ENCODE results near the gene MINDY4. TPM values are rescaled to one million over a fixed set of nuclear protein-coding genes. Genes with fewer than 3 reads are reported as not detected.

The MINDY4 gene
- 10 to 100 TPM in 3 of 4 donors, 1 to 10 TPM in 1; 8.4 to 31.1 (median 20.2) TPM for total RNA-seq

DNA sequence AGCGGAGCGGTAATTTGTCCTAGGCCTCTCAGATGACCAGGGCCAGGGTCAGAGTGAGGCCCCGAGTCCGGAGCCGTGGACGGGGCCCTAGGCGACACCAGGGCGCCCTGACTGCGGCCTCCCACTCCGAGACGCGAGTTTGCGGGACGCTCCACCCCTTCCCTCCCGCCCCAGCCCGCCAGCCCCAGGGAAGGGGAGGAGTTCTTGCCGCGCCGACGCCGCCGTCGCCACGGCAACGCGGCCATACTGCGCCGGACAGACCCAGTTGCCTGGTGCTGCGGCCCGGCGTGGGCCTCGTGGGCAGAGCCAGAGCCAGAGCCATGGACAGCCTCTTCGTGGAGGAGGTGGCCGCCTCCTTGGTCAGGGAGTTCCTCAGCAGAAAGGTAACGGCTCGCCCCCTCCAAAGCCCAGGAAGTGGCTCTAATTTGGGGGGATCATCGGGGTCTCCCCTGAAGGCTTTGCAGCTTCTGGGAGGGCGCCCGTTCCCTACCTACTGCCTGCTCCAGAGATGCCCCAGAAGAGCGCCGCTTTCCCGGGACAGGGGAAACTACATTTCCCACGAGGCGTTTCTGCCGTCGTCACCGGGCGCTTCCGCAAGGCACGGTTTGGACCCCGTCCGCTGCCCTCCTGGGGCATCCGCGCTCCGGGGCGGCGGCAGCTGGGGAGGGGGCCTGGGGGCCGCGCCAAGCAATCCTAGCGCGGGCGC lies at the start of gene MINDY4:
MINDY4 (plus strand) TSS at position 244 of the 706 bp plus-strand sequence; CDS start at position 321, 77 bp downstream.
- H3K27ac ChIP-seq (replicated peaks in 1 of 4), result peak within 1 kb of the TSS; percentile 82 to 93 (median 86)
- H3K4me3 ChIP-seq, result peak within 1 kb of the TSS; percentile 66 to 91 (median 86)
- no peak for DNase-seq (ENCODE audit: extremely low spot score)
- H3K36me3 ChIP-seq, result no peaks in the 10 kb centered on the region
- H3K9me3 ChIP-seq, result no peaks in the 10 kb centered on the region
- WGBS, result 5% methylated on average over 4 of the region's 62 CpGs
- TF ChIP-seq POLR2AphosphoS5 (IDR thresholded peaks at IDR 0.05), result peak; percentile 39 to 72
- TF ChIP-seq, protein P1, sequence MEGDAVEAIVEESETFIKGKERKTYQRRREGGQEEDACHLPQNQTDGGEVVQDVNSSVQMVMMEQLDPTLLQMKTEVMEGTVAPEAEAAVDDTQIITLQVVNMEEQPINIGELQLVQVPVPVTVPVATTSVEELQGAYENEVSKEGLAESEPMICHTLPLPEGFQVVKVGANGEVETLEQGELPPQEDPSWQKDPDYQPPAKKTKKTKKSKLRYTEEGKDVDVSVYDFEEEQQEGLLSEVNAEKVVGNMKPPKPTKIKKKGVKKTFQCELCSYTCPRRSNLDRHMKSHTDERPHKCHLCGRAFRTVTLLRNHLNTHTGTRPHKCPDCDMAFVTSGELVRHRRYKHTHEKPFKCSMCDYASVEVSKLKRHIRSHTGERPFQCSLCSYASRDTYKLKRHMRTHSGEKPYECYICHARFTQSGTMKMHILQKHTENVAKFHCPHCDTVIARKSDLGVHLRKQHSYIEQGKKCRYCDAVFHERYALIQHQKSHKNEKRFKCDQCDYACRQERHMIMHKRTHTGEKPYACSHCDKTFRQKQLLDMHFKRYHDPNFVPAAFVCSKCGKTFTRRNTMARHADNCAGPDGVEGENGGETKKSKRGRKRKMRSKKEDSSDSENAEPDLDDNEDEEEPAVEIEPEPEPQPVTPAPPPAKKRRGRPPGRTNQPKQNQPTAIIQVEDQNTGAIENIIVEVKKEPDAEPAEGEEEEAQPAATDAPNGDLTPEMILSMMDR (IDR thresholded peaks at IDR 0.05), result peak in 2 of 3 experiments; percentile 5 to 7
- no peak for TF ChIP-seq EP300 (IDR thresholded peaks at IDR 0.05)
- no peaks in the 10 kb centered on the region for H3K27me3 ChIP-seq
- H3K4me1 ChIP-seq, result peaks cover 12 to 77% (median 57%) of the 10 kb centered on the region in 4 donors
- intact Hi-C loops (cut with DNase I), result no loop called here

DNA sequence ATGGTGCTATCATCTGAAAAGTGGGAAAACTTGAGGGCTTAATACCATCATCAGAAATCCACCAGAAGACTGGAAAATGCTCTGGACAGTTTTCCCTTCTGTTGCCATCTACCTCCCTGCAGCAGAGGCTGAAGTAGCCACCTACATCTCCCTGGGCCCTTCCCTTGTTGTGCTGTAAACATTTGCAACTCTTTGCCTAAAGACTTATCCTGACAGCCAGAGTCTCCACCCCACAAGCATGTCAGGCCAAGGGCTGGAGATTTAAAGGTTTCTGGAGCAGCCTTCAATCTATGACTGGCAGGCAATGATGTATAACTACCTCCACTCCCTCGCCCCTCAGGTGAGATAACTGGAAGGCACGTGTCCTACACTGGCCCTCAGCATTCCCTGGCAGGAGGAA lies 49.0 kb upstream of the MINDY4 start:
- DNase-seq (ENCODE audit: extremely low spot score), result no peak
- H3K4me3 ChIP-seq, result no peak overlapping the region
- no peak overlapping the region for H3K27ac ChIP-seq (replicated peaks in 1 of 4)
- TF ChIP-seq EP300 (IDR thresholded peaks at IDR 0.05) (no peak), POLR2AphosphoS5 (IDR thresholded peaks at IDR 0.05) (no peak), POLR2A (IDR thresholded peaks at IDR 0.05; ENCODE audit: low read depth) (no peak)
- TF ChIP-seq, protein P1 (IDR thresholded peaks at IDR 0.05), result no peak
- H3K4me1 ChIP-seq, result peaks cover 0 to 4% (median 0%) of the 10 kb centered on the region in 4 donors
- peaks cover 0 to 23% (median 7%) of the 10 kb centered on the region in 4 donors for H3K9me3 ChIP-seq
- peaks cover 0 to 10% (median 0%) of the 10 kb centered on the region in 4 donors for H3K27me3 ChIP-seq
- H3K36me3 ChIP-seq, result no peaks in the 10 kb centered on the region
- 95% methylated on average over 2 of the region's 2 CpGs for WGBS
- intact Hi-C loops (cut with DNase I), result no loop called here

DNA sequence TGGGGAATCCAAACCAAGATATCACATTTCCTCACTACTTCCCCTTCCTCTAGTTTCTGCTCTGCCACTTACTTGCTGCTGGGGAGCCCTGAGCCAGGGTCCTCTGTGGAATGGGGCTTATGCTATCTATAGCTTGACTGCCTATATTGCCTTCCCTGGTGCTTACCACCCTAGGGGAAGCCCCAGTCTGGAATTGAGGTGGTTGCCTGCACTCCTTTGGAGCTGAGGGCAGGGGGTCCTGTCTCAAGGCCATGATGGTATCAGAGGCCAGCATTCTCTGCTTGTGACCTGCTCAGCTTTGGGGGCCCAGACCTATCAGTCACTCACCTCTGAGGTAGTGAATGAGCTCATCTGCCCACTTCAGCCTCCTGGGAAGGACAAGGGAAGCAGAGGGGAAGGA lies 48.5 kb upstream of the MINDY4 start:
- no peak overlapping the region for H3K4me3 ChIP-seq
- TF ChIP-seq, protein P1 (IDR thresholded peaks at IDR 0.05), result no peak
- TF ChIP-seq POLR2A (IDR thresholded peaks at IDR 0.05; ENCODE audit: low read depth), result no peak
- no peak for TF ChIP-seq POLR2AphosphoS5 (IDR thresholded peaks at IDR 0.05)
- no peak for TF ChIP-seq EP300 (IDR thresholded peaks at IDR 0.05)
- intact Hi-C loops (cut with DNase I), result no loop called here
- H3K27me3 ChIP-seq, result peaks cover 0 to 10% (median 0%) of the 10 kb centered on the region in 4 donors
- peaks cover 0 to 4% (median 0%) of the 10 kb centered on the region in 4 donors for H3K4me1 ChIP-seq
- DNase-seq (ENCODE audit: extremely low spot score), result no peak
- peaks cover 0 to 18% (median 5%) of the 10 kb centered on the region in 4 donors for H3K9me3 ChIP-seq
- H3K27ac ChIP-seq (replicated peaks in 1 of 4), result no peak overlapping the region
- no peaks in the 10 kb centered on the region for H3K36me3 ChIP-seq

DNA sequence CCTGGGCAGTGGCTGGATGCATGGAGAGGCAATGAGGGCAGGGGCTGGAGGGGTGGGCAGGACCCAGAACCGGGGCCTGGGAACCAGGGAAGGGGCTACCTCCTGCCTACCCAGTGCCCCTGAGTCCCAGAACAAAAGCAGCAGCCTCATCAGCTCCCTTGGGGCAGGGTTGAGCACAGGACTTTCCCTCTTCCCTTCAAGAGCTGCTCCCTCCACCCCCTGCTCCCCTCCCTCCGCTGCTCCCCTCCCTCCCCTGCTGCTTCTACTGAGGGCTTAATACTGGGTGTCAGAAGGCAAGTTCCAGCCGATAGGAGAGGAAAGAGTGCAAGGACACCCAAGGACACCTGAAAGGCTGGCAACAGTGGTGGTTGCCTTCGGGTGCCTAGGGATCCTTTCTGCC lies 47.4 kb upstream of the MINDY4 start:
- 81% methylated on average over 4 of the region's 4 CpGs for WGBS
- DNase-seq (ENCODE audit: extremely low spot score), result no peak
- H3K9me3 ChIP-seq, result peaks cover 0 to 7% (median under 1%) of the 10 kb centered on the region in 4 donors
- intact Hi-C loops (cut with DNase I), result no loop called here
- H3K4me3 ChIP-seq, result no peak overlapping the region
- peaks cover 0 to 4% (median 0%) of the 10 kb centered on the region in 4 donors for H3K4me1 ChIP-seq
- H3K27me3 ChIP-seq, result peaks cover 0 to 10% (median 0%) of the 10 kb centered on the region in 4 donors
- no peak overlapping the region for H3K27ac ChIP-seq (replicated peaks in 1 of 4)
- no peak for TF ChIP-seq EP300 (IDR thresholded peaks at IDR 0.05)
- TF ChIP-seq POLR2A (IDR thresholded peaks at IDR 0.05; ENCODE audit: low read depth), result no peak
- H3K36me3 ChIP-seq, result no peaks in the 10 kb centered on the region

DNA sequence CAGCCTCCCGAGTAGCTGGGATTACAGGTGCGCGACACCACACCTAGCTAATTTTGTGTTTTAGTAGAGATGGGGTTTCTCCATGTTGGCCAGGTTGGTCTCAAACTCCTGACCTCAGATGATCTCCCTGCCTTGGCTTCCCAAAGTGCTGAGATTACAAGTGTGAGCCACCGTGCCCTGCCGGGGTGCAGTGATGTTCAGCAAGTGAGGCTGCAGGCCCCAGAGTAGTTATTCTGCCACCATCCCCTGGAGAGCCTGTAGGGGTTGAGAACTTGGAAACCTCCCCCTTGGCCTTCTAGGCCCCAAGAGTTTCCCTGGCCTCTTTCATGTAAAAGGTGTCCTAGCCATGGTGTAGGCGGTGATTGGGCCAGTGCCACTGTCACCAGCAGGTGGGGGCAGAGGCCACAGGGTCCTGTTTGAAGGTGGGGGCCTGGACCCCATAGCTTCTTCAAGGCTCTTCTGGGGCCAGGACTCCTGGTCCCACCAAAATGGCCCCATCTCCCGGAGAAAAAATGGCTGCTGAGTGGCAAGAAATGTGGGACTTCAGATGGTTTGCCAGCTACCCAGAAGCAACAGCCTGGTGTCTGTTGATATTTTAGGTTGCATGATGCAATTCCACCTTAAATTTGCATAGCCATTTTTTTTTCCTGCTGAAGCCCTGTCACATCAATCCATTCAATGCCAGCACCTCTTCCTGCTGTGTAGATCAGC lies 44.8 kb upstream of the MINDY4 start:
- intact Hi-C loops (cut with DNase I), result no loop called here

More for the DNA sequence above, 44.8 kb upstream of the MINDY4 start:
- no peak overlapping the region for H3K4me3 ChIP-seq
- no peaks in the 10 kb centered on the region for H3K9me3 ChIP-seq
- TF ChIP-seq, protein P1 (IDR thresholded peaks at IDR 0.05), result no peak
- TF ChIP-seq EP300 (IDR thresholded peaks at IDR 0.05) (no peak), POLR2A (IDR thresholded peaks at IDR 0.05; ENCODE audit: low read depth) (no peak)
- no peak overlapping the region for H3K27ac ChIP-seq (replicated peaks in 1 of 4)
- H3K4me1 ChIP-seq, result peaks cover 0 to 4% (median 2%) of the 10 kb centered on the region in 4 donors
- H3K27me3 ChIP-seq, result peaks cover 0 to 10% (median 0%) of the 10 kb centered on the region in 4 donors
- H3K36me3 ChIP-seq, result no peaks in the 10 kb centered on the region
- DNase-seq (ENCODE audit: extremely low spot score), result no peak
- WGBS, result 92% methylated on average over 6 of the region's 7 CpGs
